ENCODE results near the gene ZFAND2B. TPM values are rescaled to one million over a fixed set of nuclear protein-coding genes. Genes with fewer than 3 reads are reported as not detected.

ZFAND2B gene
- total RNA-seq, 2 donors from 2014 or later = 65.3 to 71.1 TPM

DNA sequence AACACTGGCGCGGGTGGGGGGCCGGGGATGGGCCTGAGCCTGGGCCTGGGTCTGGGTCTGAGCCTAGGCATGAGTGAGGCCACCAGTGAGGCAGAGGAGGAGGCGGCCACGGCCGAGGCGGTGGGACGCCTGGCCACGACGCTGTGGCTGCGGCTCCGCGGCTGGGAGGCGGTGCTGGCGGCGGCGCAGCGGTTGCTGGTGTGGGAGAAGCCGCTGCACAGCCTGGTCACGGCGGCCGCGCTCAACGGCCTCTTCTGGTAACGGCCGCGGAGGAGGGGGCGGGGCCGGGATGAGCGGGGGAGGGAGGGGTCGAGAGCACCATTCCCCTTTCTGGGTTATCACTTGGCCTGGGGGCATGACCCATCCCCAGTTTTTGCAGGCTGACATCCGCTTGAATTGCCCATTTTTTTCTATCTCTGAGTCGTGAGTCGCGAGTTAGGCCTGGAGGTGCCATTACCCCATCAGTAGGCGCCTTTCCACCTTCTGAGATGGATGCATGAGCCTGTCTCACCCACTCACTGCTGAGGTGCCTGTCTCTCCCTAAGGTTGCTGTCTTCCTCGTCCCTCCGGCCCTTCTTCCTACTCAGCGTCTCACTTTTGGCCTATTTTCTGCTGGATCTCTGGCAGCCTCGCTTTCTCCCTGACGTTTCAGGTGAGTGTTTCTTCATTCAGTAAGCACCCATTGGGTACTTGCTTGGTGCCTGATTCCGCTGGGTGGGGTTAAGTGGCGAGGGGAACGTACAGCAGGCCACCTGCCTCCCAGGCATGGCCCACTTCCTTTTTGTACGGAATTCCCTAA lies 28.0 kb upstream of the ZFAND2B start:
- no peaks in the 10 kb centered on the region for H3K27me3 Mint-ChIP-seq
- peak; percentile 20 to 38 (median 38) for DNase-seq

DNA sequence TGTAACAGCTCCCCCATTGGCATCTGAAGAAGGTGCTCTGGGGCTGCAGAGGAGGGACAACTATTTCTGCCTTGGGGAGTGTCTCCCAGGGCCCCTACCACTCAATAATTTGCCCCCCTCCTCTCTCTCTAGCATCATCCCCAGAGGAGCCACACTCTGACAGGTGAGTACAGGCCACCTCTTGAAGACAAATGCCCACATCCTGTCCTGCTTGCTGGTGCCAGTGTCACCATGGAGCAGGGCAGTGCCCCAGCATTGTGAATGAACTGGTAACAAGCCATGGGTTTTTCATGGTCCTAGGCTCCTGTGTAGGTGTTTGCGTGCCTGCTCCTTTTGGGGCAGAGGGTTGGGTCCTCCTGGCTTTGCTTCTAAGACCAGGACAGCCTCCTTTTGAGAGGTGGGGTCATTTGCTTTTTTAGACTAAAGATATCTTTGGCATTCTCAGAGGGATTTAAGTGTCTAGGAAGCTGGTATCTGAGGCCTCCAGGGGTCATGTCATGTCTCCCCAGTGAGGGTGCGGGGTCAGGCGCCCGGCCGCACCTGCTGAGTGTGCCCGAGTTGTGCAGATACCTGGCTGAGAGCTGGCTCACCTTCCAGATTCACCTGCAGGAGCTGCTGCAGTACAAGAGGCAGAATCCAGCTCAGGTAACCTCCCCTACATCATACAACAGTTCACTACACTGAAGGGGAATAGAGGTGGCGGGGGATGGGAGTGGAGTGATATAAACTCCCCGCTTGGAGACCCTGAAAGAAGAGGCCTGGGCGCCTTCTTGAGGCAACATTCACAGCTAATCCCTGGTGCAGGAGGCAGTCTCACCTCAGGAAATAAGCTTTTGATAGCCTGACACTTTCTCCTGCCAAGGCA lies 26.7 kb upstream of the ZFAND2B start:
- H3K9me3 ChIP-seq (ENCODE audit: control insufficient read depth, low read length, poor library complexity, severe bottlenecking) = no peaks in the 10 kb centered on the region
- DNase-seq (no peak), ATAC-seq (no peak)
- Mint-ChIP-seq H3K4me1 (peaks cover 45% of the 10 kb centered on the region), H3K27me3 (no peaks in the 10 kb centered on the region), H3K27ac (peak overlapping the region; percentile 99), H3K4me3 (no peak overlapping the region), H3K36me3 (ENCODE audit: low read depth) (peaks cover 2% of the 10 kb centered on the region)

More for the DNA sequence above, 28.0 kb upstream of the ZFAND2B start:
- H3K27ac Mint-ChIP-seq = peak overlapping the region; percentile 99
- peak overlapping the region; percentile 94 for H3K4me3 Mint-ChIP-seq
- ATAC-seq = peak; percentile 3
- H3K36me3 Mint-ChIP-seq (ENCODE audit: low read depth) = peaks cover 7% of the 10 kb centered on the region
- H3K9me3 ChIP-seq (ENCODE audit: control insufficient read depth, low read length, poor library complexity, severe bottlenecking) = no peaks in the 10 kb centered on the region
- H3K4me1 Mint-ChIP-seq = peaks cover 51% of the 10 kb centered on the region

DNA sequence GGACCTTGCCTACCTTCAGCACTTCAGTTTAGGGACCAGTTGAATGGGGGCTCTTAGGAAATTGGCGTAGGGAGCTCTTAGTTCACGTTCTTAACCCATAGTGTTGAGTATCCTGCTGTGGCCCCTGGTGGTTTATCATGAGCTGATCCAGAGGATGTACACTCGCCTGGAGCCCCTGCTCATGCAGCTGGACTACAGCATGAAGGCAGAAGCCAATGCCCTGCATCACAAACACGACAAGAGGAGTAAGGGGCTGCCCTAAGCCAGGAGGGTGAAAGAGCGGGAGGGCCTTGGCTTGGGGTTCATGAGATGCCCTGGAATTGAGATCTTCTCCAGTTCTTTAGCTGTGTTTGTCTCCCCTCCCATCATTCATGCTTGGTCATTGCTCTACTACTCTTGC lies 25.6 kb upstream of the ZFAND2B start:
- no peak for ATAC-seq
- Mint-ChIP-seq H3K27me3 (no peaks in the 10 kb centered on the region), H3K4me3 (peak overlapping the region; percentile 41), H3K36me3 (ENCODE audit: low read depth) (peaks cover 2% of the 10 kb centered on the region), H3K27ac (peak overlapping the region; percentile 76), H3K4me1 (peaks cover 43% of the 10 kb centered on the region)
- DNase-seq = no peak
- no peaks in the 10 kb centered on the region for H3K9me3 ChIP-seq (ENCODE audit: control insufficient read depth, low read length, poor library complexity, severe bottlenecking)

DNA sequence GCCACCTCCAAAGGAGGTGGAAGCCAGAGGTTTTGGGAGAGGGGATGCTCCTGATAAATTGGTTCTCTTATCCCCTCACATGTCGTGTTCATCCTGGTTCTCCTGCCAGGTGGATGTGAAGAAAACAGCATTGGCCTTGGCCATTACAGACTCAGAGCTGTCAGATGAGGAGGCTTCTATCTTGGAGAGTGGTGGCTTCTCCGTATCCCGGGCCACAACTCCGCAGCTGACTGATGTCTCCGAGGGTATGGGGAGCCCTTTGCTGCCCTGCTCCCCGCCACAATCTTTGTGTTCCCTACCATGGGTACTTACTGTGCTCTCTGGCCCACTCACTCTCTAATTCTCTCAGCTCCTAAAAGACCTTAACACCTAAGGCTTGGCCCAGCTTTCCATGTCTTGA lies 25.1 kb upstream of the ZFAND2B start:
- Mint-ChIP-seq H3K27me3 (no peaks in the 10 kb centered on the region), H3K27ac (peak overlapping the region; percentile 76), H3K36me3 (ENCODE audit: low read depth) (peaks cover 2% of the 10 kb centered on the region), H3K4me3 (no peak overlapping the region), H3K4me1 (peaks cover 41% of the 10 kb centered on the region)
- no peaks in the 10 kb centered on the region for H3K9me3 ChIP-seq (ENCODE audit: control insufficient read depth, low read length, poor library complexity, severe bottlenecking)
- ATAC-seq = no peak
- DNase-seq = no peak

DNA sequence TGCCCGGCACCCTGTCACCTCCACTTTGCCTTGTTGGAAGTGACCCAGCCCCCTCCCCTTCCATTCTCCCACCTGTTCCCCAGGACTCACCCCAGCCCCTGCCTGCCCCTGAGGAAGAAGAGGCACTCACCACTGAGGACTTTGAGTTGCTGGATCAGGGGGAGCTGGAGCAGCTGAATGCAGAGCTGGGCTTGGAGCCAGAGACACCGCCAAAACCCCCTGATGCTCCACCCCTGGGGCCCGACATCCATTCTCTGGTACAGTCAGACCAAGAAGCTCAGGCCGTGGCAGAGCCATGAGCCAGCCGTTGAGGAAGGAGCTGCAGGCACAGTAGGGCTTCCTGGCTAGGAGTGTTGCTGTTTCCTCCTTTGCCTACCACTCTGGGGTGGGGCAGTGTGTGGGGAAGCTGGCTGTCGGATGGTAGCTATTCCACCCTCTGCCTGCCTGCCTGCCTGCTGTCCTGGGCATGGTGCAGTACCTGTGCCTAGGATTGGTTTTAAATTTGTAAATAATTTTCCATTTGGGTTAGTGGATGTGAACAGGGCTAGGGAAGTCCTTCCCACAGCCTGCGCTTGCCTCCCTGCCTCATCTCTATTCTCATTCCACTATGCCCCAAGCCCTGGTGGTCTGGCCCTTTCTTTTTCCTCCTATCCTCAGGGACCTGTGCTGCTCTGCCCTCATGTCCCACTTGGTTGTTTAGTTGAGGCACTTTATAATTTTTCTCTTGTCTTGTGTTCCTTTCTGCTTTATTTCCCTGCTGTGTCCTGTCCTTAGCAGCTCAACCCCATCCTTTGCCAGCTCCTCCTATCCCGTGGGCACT lies 24.0 kb upstream of the ZFAND2B start:
- Mint-ChIP-seq H3K36me3 (ENCODE audit: low read depth) (peaks cover 2% of the 10 kb centered on the region), H3K4me1 (peaks cover 38% of the 10 kb centered on the region), H3K4me3 (peak overlapping the region; percentile 39), H3K27ac (peak overlapping the region; percentile 76), H3K27me3 (no peaks in the 10 kb centered on the region)
- no peaks in the 10 kb centered on the region for H3K9me3 ChIP-seq (ENCODE audit: control insufficient read depth, low read length, poor library complexity, severe bottlenecking)
- no peak for ATAC-seq
- DNase-seq = no peak

DNA sequence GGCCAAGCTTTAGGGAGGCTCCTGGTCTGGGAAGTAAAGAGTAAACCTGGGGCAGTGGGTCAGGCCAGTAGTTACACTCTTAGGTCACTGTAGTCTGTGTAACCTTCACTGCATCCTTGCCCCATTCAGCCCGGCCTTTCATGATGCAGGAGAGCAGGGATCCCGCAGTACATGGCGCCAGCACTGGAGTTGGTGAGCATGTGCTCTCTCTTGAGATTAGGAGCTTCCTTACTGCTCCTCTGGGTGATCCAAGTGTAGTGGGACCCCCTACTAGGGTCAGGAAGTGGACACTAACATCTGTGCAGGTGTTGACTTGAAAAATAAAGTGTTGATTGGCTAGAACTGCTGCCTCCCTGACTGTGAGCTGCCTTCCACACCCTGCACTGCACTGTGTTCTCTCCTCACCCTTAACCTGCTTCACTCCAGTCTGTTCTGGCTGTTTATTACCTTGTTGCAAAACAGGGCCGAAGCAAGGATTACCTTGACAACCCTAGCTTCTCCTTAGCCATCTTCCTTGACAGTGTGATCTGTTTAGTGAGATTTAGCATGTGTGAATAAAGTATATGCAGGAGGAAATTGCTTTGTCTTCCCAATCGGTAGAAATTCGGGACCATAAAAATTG lies 23.3 kb upstream of the ZFAND2B start:
- peaks cover 2% of the 10 kb centered on the region for H3K36me3 Mint-ChIP-seq (ENCODE audit: low read depth)
- H3K4me3 Mint-ChIP-seq = peak overlapping the region; percentile 39

DNA sequence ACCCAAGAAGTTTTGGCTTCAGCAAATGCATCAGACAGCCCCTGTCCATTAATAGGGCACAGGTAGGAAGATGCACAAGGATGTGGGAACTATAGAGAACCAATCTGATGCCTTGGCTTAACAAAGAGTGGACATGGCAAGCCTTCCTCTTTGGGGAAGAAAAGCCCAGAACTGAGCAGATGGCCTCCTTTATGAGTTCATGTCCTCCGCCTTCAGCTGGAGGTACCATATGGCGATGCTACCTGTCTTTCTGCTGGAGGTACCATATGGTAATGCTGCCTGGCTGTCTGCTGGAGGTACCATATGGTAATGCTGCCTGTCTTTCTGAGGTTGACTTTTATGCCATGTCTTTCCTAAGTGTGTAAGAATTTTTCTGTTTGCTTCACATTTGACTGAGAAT lies 22.5 kb upstream of the ZFAND2B start:
- H3K27me3 Mint-ChIP-seq = no peaks in the 10 kb centered on the region
- H3K9me3 ChIP-seq (ENCODE audit: control insufficient read depth, low read length, poor library complexity, severe bottlenecking) = no peaks in the 10 kb centered on the region
- H3K4me1 Mint-ChIP-seq = peaks cover 32% of the 10 kb centered on the region
- ATAC-seq (no peak), DNase-seq (no peak)
- peaks cover 2% of the 10 kb centered on the region for H3K36me3 Mint-ChIP-seq (ENCODE audit: low read depth)
- peak overlapping the region; percentile 9 for H3K27ac Mint-ChIP-seq
- H3K4me3 Mint-ChIP-seq = no peak overlapping the region

More for the DNA sequence above, 23.3 kb upstream of the ZFAND2B start:
- H3K4me1 Mint-ChIP-seq = peaks cover 36% of the 10 kb centered on the region
- peak overlapping the region; percentile 74 for H3K27ac Mint-ChIP-seq
- H3K9me3 ChIP-seq (ENCODE audit: control insufficient read depth, low read length, poor library complexity, severe bottlenecking) = no peaks in the 10 kb centered on the region
- ATAC-seq (no peak), DNase-seq (no peak)
- H3K27me3 Mint-ChIP-seq = no peaks in the 10 kb centered on the region

DNA sequence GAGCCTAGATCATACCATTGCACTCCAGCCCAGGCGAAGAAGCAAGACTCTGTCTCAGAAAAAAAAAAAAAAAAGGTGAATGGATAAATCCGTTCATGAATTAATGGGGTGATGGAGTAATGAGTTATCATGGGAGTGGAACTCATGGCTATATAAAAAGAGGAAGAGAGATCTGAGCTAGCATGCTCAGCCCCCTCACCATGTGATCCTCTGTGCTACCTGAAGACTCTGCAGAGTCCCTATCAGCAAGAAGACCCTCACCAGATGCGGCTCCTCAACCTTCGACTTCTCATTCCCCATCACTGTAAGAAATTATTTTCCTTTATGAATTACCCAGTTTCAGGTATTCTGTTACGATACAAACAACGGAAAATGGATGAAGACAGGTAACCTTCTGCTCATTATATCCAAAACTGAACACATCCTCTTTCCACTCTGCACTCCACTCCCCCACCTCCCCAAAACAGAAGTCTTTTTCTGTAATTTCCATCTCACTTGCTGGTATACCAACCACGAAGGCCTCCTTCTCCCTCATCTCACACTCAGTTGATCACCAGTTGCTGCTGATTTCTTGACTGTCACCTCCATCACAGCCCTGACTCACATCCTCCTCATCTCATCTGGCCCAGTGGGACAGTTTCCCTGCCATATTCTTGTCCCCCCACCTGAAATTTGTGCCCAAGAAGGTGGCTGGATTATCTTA lies 19.7 kb upstream of the ZFAND2B start:
- Mint-ChIP-seq H3K4me3 (no peak overlapping the region), H3K27me3 (no peaks in the 10 kb centered on the region), H3K4me1 (peaks cover 15% of the 10 kb centered on the region), H3K36me3 (ENCODE audit: low read depth) (peaks cover 2% of the 10 kb centered on the region), H3K27ac (peak overlapping the region; percentile 37)
- H3K9me3 ChIP-seq (ENCODE audit: control insufficient read depth, low read length, poor library complexity, severe bottlenecking) = no peaks in the 10 kb centered on the region
- DNase-seq (no peak), ATAC-seq (no peak)

DNA sequence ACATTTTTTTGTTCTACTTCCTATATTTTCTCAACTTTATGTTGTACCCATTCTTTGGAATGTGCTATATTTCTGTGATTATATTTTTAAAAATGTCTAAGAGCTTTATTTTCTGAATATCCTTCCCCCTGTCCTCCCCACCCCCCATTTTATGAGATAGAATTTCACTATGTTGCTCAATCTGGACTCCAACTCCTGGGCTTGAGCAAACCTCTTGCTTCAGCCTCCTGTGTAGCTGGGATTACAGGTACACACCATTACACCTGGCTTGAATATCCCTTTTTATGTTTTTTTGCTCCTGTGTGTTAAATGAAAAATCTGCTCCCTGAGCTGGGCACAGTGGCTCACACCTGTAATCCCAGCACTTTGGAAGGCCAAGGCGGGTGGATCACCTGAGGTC lies 9.2 kb upstream of the ZFAND2B start:
- Mint-ChIP-seq H3K27ac (no peak overlapping the region), H3K4me1 (peaks cover 6% of the 10 kb centered on the region), H3K4me3 (no peak overlapping the region), H3K27me3 (peaks cover 21% of the 10 kb centered on the region), H3K36me3 (ENCODE audit: low read depth) (peaks cover 3% of the 10 kb centered on the region)
- no peak for ATAC-seq
- no peaks in the 10 kb centered on the region for H3K9me3 ChIP-seq (ENCODE audit: control insufficient read depth, low read length, poor library complexity, severe bottlenecking)
- DNase-seq = no peak

DNA sequence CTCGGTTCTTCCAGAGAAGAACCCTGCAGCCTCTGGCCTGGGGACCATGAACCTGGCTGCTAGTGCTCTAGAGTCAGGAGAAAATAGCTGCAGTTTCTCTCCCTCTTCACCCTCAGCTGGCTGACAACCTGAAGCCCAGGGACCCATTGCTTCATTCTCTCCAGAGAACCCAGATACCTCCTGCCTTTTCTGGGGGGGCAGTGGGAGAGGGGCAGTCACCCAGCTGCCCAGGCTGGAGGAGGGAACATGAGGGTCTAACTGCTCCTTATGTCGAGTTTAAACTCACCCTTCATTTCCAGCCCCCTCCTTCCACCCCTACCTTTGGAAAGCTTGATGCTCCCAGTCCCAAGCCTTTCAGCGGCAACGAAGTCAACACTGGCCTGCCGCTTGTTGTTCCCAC lies 7.6 kb upstream of the ZFAND2B start:
- no peak for ATAC-seq
- no peak for DNase-seq
- peaks cover 6% of the 10 kb centered on the region for H3K4me1 Mint-ChIP-seq
- H3K27me3 Mint-ChIP-seq = peaks cover 21% of the 10 kb centered on the region
- H3K36me3 Mint-ChIP-seq (ENCODE audit: low read depth) = peaks cover 3% of the 10 kb centered on the region
- H3K27ac Mint-ChIP-seq = no peak overlapping the region
- no peaks in the 10 kb centered on the region for H3K9me3 ChIP-seq (ENCODE audit: control insufficient read depth, low read length, poor library complexity, severe bottlenecking)
- H3K4me3 Mint-ChIP-seq = no peak overlapping the region

DNA sequence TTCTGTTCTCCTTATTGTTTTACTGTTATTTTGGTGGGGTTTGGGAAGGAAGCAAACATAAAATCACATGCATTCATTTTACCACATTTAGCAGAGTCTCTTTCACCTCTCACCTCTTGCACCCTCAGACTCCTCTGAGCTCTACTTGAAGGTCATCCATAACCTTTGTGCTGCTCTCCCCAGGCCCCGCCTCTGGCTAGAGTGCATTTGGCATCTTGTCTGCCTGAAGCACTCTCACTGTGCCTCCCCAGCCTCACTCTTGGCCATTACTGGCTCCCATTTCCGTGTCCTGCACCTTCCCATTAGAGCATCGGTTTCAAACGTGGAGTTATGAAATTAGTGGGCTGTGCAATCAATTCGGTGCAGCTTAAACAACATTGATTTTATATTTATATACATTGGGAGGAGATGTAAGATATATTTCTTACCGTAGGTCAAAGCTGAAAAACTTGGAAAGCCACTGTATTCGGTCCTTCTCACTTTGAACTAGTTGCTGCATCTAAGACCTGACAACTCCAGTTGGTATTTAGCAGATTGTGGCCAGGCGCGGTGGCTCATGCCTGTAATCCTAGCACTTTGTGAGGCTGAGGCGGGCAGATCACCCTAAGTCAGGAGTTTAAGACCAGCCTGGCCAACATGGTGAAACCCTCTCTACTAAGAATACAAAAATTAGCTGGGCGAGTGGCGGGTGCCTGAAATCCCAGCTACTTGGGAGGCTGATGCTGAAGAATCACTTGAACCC lies 6.9 kb upstream of the ZFAND2B start:
- H3K9me3 ChIP-seq (ENCODE audit: control insufficient read depth, low read length, poor library complexity, severe bottlenecking) = no peaks in the 10 kb centered on the region
- H3K4me3 Mint-ChIP-seq = no peak overlapping the region
- peaks cover 6% of the 10 kb centered on the region for H3K4me1 Mint-ChIP-seq
- DNase-seq (no peak), ATAC-seq (no peak)
- H3K36me3 Mint-ChIP-seq (ENCODE audit: low read depth) = peaks cover 3% of the 10 kb centered on the region
- H3K27me3 Mint-ChIP-seq = peaks cover 21% of the 10 kb centered on the region
- no peak overlapping the region for H3K27ac Mint-ChIP-seq
